ENCODE measurements around the gene CTNNBL1. TPM values are rescaled to one million over a fixed set of nuclear protein-coding genes. Genes with fewer than 3 reads are reported as not detected.

The CTNNBL1 gene
- total and polyA plus RNA-seq, 8 donors, result 14.8 to 34.9 (median 21.3) TPM

- no peaks in the 10 kb centered on the region for H3K27me3 ChIP-seq
Observed at GRCh38 chr20:37706298-37706697, 12.5 kb downstream of the CTNNBL1 start.

GRCh38 chr20:37711001-37711400, 17.2 kb downstream of the CTNNBL1 start:
- intact Hi-C loops (cut with DNase I), result no loop called here
- Histone ChIP-seq H3K9me3 (no peaks in the 10 kb centered on the region), H3K27me3 (no peaks in the 10 kb centered on the region), H3K4me3 (no peak overlapping the region), H3K27ac (no peak overlapping the region), H3K4me1 (peaks cover 0 to 17% (median 8%) of the 10 kb centered on the region in 3 donors), H3K36me3 (no peaks in the 10 kb centered on the region)
- no peak for TF ChIP-seq CTCF (IDR thresholded peaks at IDR 0.05)
- DNase-seq (no peak), ATAC-seq (peak; percentile 71 to 82 (median 75)), FAIRE-seq (no peak)
- 55 to 60% methylated on average over 2 of the region's 2 CpGs for WGBS, 2 donors

More at GRCh38 chr20:37706298-37706697, 12.5 kb downstream of the CTNNBL1 start:
- DNase-seq (no peak), FAIRE-seq (no peak), ATAC-seq (no peak)
- Histone ChIP-seq H3K4me3 (no peak overlapping the region), H3K4me1 (peaks cover 0 to 7% (median 0%) of the 10 kb centered on the region in 3 donors), H3K9me3 (no peaks in the 10 kb centered on the region), H3K36me3 (no peaks in the 10 kb centered on the region), H3K27ac (no peak overlapping the region)
- intact Hi-C loops (cut with DNase I), result no loop called here
- TF ChIP-seq CTCF (IDR thresholded peaks at IDR 0.05), result no peak
- WGBS, 2 donors, result 92 to 96% methylated on average over 3 of the region's 3 CpGs

GRCh38 chr20:37711994-37712964, 18.4 kb downstream of the CTNNBL1 start:
- intact Hi-C loops (cut with DNase I), result no loop called here
- Histone ChIP-seq H3K9me3 (no peaks in the 10 kb centered on the region), H3K4me3 (no peak overlapping the region), H3K27me3 (no peaks in the 10 kb centered on the region), H3K27ac (no peak overlapping the region), H3K4me1 (peaks cover 0 to 17% (median 8%) of the 10 kb centered on the region in 3 donors), H3K36me3 (no peaks in the 10 kb centered on the region)
- no peak for FAIRE-seq
- TF ChIP-seq CTCF (IDR thresholded peaks at IDR 0.05), result no peak
- ATAC-seq, result peak; percentile 24 to 45 (median 37)
- WGBS, 2 donors, result 33 to 41% methylated on average over 9 of the region's 9 CpGs
- DNase-seq, result no peak

- ATAC-seq (no peak), DNase-seq (no peak), FAIRE-seq (no peak)
- TF ChIP-seq CTCF (IDR thresholded peaks at IDR 0.05), result no peak
- Histone ChIP-seq H3K36me3 (no peaks in the 10 kb centered on the region), H3K4me3 (no peak overlapping the region), H3K27me3 (no peaks in the 10 kb centered on the region), H3K9me3 (no peaks in the 10 kb centered on the region), H3K4me1 (peaks cover 0 to 17% (median 8%) of the 10 kb centered on the region in 3 donors), H3K27ac (no peak overlapping the region)
- intact Hi-C loops (cut with DNase I), result no loop called here
- 92 to 93% methylated on average over 4 of the region's 4 CpGs for WGBS, 2 donors
Observed at GRCh38 chr20:37713396-37713795, 19.6 kb downstream of the CTNNBL1 start.
